ENCODE measurements around the gene PAK4.

PAK4 gene

DNA sequence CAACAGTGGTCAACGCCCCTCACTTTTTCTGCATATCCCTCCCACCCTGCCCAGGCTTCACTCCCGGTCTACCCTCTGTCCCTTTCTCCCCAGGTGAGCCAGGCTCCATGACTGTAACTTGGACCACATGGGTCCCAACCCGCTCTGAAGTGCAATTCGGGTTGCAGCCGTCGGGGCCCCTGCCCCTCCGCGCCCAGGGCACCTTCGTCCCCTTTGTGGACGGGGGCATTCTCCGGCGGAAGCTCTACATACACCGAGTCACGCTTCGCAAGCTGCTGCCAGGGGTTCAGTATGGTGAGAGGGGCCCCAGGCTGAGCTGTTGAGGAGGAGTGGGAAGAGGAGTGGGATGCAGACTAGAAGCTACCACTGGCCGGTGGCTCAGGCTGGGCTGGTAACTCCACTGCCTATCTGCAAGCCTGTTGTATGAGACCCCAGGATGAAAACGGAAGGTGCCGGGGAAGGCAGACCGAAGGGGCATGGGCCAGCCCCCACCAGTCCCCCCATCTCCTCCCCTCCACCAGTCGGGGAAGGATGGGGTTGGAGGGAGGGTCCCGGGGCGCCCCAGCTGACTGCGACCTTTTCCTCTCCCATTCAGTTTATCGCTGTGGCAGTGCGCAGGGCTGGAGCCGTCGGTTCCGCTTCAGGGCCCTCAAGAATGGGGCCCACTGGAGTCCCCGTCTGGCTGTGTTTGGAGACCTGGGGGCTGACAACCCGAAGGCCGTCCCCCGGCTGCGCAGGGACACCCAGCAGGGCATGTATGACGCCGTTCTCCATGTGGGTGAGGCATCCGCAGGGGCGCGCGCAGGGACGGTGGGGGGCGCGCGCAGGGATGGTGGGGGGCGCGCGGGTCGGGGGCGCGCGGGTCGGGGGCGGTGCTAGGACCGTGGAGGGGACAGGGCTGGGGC is 27.0 kb upstream of the PAK4 start:
- TF ChIP-seq CTCF (IDR thresholded peaks at IDR 0.05; ENCODE audit: low read depth, low read length, poor library complexity, severe bottlenecking) (no peak), EZH2phosphoT487 (IDR thresholded peaks at IDR 0.05; ENCODE audit: borderline replicate concordance, low read length) (no peak)
- Histone ChIP-seq H3K79me2 (ENCODE audit: control insufficient read depth, low read length) (no peaks in the 10 kb centered on the region), H3K27ac (ENCODE audit: low read depth, low read length) (no peak overlapping the region), H3K27me3 (ENCODE audit: control insufficient read depth, low read length) (peaks cover 7% of the 10 kb centered on the region; the same call in 1 of the 2 replicates), H3K9me3 (ENCODE audit: control insufficient read depth, insufficient read depth, low read length) (no peaks in the 10 kb centered on the region), H3K4me1 (ENCODE audit: control insufficient read depth, low read length) (no peaks in the 10 kb centered on the region), H3K36me3 (ENCODE audit: control insufficient read depth, low read length) (no peaks in the 10 kb centered on the region), H3K4me3 (ENCODE audit: low read length) (no peak overlapping the region), H3K4me2 (ENCODE audit: low read length) (no peak overlapping the region), H4K20me1 (ENCODE audit: control insufficient read depth, insufficient read depth, low read depth, low read length) (no peaks in the 10 kb centered on the region), H3K9me2 (replicated peaks; ENCODE audit: control insufficient read depth, low read length) (no peaks in the 10 kb centered on the region), H3F3A (ENCODE audit: control insufficient read depth, insufficient read depth) (no peaks in the 10 kb centered on the region)

DNA sequence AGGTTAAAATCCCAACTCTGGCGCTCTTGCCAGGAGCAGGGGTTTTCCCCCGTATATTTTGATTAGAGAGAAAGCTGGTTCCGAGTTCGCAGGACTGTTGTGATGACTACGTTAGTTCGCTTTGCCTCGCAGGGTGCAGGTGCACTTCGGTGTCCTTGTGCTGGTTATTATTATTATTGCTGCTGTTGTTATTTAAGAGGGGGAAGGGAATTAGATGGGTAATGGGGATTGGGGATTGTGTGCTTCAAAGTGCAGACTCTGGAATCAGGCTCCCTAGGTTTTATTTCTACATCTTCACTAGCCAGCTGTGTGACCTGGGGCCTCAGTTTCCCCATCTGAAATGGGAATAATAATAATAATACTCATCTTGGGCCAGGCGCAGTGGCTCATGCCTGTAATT is 26.2 kb upstream of the PAK4 start:
- Histone ChIP-seq H3K4me1 (ENCODE audit: control insufficient read depth, low read length) (no peaks in the 10 kb centered on the region), H3K27ac (ENCODE audit: low read depth, low read length) (no peak overlapping the region), H3K79me2 (ENCODE audit: control insufficient read depth, low read length) (no peaks in the 10 kb centered on the region), H3K4me2 (ENCODE audit: low read length) (no peak overlapping the region), H3K27me3 (ENCODE audit: control insufficient read depth, low read length) (peaks cover 4% of the 10 kb centered on the region; the same call in 1 of the 2 replicates), H4K20me1 (ENCODE audit: control insufficient read depth, insufficient read depth, low read depth, low read length) (no peaks in the 10 kb centered on the region), H3K36me3 (ENCODE audit: control insufficient read depth, low read length) (no peaks in the 10 kb centered on the region), H3K9me3 (ENCODE audit: control insufficient read depth, insufficient read depth, low read length) (no peaks in the 10 kb centered on the region), H3F3A (ENCODE audit: control insufficient read depth, insufficient read depth) (no peaks in the 10 kb centered on the region), H3K4me3 (ENCODE audit: low read length) (no peak overlapping the region), H3K9me2 (replicated peaks; ENCODE audit: control insufficient read depth, low read length) (no peaks in the 10 kb centered on the region)
- no peak for TF ChIP-seq CTCF (IDR thresholded peaks at IDR 0.05; ENCODE audit: low read depth, low read length, poor library complexity, severe bottlenecking)
- TF ChIP-seq EZH2phosphoT487 (IDR thresholded peaks at IDR 0.05; ENCODE audit: borderline replicate concordance, low read length) = no peak

GRCh38 chr19:39100500-39101166 is 25.0 kb upstream of the PAK4 start:
- no peak overlapping the region for H3K4me2 ChIP-seq (ENCODE audit: low read length)
- no peak overlapping the region for H3K27ac ChIP-seq (ENCODE audit: low read depth, low read length)
- no peak for TF ChIP-seq EZH2phosphoT487 (IDR thresholded peaks at IDR 0.05; ENCODE audit: borderline replicate concordance, low read length)
- TF ChIP-seq CTCF (IDR thresholded peaks at IDR 0.05; ENCODE audit: low read depth, low read length, poor library complexity, severe bottlenecking) = no peak
- H3K36me3 ChIP-seq (ENCODE audit: control insufficient read depth, low read length) = no peaks in the 10 kb centered on the region
- H3F3A ChIP-seq (ENCODE audit: control insufficient read depth, insufficient read depth) = no peaks in the 10 kb centered on the region
- no peaks in the 10 kb centered on the region for H4K20me1 ChIP-seq (ENCODE audit: control insufficient read depth, insufficient read depth, low read depth, low read length)
- H3K9me2 ChIP-seq (replicated peaks; ENCODE audit: control insufficient read depth, low read length) = no peaks in the 10 kb centered on the region
- no peaks in the 10 kb centered on the region for H3K9me3 ChIP-seq (ENCODE audit: control insufficient read depth, insufficient read depth, low read length)
- no peaks in the 10 kb centered on the region for H3K4me1 ChIP-seq (ENCODE audit: control insufficient read depth, low read length)
- no peaks in the 10 kb centered on the region for H3K27me3 ChIP-seq (ENCODE audit: control insufficient read depth, low read length)
- H3K79me2 ChIP-seq (ENCODE audit: control insufficient read depth, low read length) = no peaks in the 10 kb centered on the region
- no peak overlapping the region for H3K4me3 ChIP-seq (ENCODE audit: low read length)
